Esophagus muscularis mucosa (tissue), 4 donors: ENCODE measurements around the gene PLB1.

Source experiments
- EP300 ChIP-seq: sonication (generic); formaldehyde crosslinking; IDR thresholded peaks from one replicate; pipeline ENCODE4 v1.6.1; 2017; ENCODE audit warnings: antibody characterized with exemption
- POLR2A ChIP-seq: fragments of 450-650 bp; IDR thresholded peaks from one replicate; pipeline ENCODE4 v1.6.1; 2017; ENCODE audit warnings: antibody characterized with exemption, moderate library complexity, mild to moderate bottlenecking, low read depth
- POLR2AphosphoS5 ChIP-seq, 2 donors: sonication (generic); formaldehyde crosslinking; IDR thresholded peaks; one replicate each; pipeline ENCODE4 v1.6.1; 2017; ENCODE audit warnings: antibody characterized with exemption in 2 of 2
- TF ChIP-seq, protein P1 (sequence below), 3 experiments: fragments of 200-600 bp in 2 of 3; fragments of 450-650 bp in 1 of 3; sonication (generic) in 2 of 3; IDR thresholded peaks; one replicate each; pipeline ENCODE4 v1.5.1; 2017 to 2019; ENCODE audit warnings: antibody characterized with exemption in 3 of 3, mild to moderate bottlenecking in 2 of 3, moderate library complexity in 1 of 3

DNA sequence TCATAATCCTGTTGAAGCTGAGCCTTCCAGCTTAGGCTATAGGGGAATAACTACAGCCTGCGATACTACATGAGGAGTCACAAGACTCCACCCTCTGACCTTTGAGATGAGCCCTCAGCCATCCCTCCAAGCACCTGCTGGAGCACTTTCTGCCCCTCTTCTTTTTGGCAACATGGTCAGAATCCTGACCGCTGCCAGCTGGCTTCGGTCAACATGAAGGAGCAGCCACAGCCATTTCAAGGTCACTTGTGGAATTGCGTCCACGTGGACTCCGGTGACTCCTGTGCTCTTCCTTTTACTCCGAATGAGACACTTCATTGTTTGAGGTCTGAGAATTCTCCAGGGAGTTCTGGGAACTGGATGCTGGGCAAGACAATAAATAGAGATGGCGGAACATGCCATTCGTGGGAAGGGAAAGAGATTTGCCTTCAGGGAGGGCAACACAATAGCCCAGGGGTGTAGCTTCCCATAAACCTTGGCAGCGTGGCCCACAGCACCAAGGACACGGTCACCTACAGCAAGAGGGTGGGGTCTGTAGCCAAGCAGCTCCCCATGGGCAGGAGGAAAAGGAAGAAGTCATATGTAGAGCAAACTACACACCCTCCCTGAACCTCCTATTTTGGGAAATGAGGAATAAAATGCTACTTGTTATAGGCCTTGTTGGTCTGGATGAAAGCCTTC lies 182.5 kb downstream of the PLB1 start:
- TF ChIP-seq POLR2AphosphoS5 (IDR thresholded peaks at IDR 0.05) = no peak
- TF ChIP-seq, protein P1, sequence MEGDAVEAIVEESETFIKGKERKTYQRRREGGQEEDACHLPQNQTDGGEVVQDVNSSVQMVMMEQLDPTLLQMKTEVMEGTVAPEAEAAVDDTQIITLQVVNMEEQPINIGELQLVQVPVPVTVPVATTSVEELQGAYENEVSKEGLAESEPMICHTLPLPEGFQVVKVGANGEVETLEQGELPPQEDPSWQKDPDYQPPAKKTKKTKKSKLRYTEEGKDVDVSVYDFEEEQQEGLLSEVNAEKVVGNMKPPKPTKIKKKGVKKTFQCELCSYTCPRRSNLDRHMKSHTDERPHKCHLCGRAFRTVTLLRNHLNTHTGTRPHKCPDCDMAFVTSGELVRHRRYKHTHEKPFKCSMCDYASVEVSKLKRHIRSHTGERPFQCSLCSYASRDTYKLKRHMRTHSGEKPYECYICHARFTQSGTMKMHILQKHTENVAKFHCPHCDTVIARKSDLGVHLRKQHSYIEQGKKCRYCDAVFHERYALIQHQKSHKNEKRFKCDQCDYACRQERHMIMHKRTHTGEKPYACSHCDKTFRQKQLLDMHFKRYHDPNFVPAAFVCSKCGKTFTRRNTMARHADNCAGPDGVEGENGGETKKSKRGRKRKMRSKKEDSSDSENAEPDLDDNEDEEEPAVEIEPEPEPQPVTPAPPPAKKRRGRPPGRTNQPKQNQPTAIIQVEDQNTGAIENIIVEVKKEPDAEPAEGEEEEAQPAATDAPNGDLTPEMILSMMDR (IDR thresholded peaks at IDR 0.05) = no peak
- no peak for TF ChIP-seq POLR2A
- no peak for TF ChIP-seq EP300
